COLO829 (cell line): Measurements from ENCODE around the gene MED8.
A peak's percentile ranks its signal among the peaks of the same experiment; 100 is the strongest.
"Not testable (repeated sequence)": the region's sequence is repeated elsewhere in the genome, so short reads cannot be mapped to it uniquely, and the experiment has no call there.

ENCODE experiments used
- DNase-seq: peaks from one replicate; pipeline ENCODE4 v3.0.0; 2012; ENCODE audit warnings: low spot score

The MED8 gene

DNA sequence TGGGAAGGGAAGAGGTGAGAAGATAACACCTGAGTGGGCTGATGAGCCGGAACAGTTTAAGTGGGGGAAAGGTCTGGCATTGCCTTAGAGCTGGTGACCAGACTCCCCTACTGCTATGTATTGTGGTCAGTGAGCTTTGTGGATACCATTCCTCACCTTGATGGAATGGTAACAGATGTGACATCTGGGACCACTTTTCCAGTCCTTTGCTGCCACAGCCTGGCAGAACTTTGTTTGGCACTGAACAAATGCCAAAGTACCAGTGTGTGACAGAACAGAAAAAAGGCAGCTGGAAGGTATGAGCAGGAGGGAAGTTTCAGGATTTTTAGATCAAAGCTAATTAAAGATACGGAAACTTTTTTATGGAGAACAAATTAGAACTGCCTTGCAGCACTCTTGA lies 6.2 kb downstream of the MED8 start:
- DNase-seq, result no peak

DNA sequence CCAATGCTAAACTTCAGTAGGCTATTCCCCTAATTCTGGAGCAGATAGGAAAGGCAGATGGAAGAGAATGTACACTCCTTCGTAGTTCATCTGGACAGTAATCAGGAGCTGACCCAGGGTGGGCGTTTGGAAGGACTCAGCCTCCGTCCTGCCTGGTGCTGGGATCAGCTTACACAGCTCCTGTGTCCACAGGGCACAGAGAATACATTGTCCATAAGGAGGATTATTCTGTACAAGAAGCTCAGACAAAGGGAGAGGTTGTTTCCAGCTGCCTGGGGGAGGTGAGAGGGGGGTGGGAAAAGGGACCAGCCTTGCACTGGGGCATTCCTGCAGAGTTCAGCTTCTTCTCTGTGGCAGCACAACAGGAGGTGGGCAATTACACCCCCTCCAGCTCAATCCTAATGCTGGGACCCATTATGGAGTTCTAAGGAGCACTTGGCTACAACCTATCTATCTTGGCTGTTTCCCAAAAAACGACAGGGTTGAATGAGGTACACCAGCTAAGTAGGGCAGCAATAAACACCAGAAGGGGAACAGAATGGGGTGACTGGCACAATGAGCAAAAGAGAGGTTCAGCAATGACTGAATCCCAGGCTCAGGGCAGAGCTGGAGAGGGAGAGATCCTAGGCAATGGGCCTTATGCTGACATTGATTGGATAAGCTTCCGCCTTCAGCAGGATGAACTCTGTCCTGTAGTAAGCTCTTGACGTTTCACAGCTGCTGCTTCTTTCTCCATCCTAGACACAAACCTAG lies 7.4 kb downstream of the MED8 start:
- peak; percentile 88 for DNase-seq

DNA sequence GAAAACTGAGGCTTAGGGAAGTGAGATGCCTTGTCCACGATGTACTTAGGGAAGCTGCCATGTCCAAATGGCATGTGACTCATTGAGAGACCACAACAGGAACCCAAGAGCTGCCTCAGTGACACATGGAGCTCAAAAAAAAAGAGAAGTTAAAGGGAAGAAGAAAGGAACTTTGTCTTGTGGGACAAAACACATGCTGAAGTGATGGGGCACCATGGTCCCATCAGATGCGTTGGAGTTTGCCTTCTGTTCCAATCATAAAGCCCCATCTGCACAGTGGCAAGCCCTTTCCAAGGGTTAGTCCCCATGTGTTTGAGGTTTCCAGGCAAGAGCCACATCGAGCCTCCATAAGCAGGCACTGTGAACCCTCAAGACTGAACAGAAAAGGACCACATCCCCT lies 8.0 kb downstream of the MED8 start:
- no peak for DNase-seq

DNA sequence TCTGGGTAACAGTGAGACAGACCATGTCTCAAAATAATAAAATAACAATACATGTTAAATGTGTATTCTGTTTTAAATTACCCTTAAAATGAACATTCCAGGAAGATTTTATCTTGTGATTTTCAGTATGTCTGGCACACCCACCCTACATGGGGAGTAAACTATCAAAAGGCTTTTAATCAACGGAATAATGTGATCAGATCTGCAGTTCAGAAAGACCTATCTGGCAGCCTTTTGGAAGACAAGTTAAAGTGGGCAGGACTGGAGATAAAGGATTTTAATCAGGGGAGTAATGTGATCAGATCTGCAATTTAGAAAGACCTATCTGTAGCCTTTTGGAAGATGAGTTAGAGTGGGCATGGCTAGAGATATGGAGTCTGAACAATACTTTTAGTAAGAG lies 10.1 kb downstream of the MED8 start:
- DNase-seq, result no peak

DNA sequence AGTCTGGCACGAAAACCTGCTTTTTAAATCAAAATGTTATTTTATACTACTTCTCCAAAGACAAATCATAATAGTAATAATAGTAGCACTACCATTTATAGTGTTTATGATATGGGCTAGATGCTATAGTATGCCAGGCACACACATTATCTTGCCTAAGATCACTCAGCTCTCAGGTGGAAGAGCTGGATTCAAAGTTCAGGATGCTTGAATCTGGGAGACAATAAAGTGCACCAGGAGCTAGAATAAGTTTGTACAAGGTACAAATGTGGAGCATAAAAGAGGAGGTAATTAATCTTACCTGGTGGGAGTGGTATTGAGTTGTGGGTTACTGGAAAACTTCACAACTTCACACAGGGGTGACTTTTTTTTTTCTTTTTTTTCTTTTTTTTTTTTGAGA lies 11.8 kb downstream of the MED8 start:
- no peak for DNase-seq

DNA sequence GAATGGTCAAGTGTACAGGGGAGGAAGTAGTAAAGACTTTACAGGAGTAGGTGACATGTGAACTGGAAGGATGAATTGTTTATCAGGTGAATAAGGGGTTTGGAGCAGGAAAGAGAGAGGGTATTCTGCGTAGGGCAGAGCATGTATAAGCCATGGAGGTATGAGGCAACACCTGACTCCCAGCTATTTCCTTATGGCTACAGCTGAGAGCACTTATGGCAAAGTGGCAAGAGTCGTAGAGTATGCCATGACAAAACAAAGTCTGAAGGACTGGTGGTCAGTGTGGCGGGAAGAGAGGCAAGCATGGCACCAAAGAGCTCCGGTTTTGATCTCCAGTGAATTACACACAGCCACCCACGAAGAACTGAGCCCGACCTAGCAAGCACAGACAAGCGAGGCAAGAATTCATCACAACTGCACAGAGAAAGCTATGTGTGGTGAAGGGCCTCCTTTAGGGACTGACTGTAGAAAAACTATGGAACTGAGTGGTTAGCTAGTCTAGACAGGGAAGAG lies 12.8 kb downstream of the MED8 start:
- no peak for DNase-seq

DNA sequence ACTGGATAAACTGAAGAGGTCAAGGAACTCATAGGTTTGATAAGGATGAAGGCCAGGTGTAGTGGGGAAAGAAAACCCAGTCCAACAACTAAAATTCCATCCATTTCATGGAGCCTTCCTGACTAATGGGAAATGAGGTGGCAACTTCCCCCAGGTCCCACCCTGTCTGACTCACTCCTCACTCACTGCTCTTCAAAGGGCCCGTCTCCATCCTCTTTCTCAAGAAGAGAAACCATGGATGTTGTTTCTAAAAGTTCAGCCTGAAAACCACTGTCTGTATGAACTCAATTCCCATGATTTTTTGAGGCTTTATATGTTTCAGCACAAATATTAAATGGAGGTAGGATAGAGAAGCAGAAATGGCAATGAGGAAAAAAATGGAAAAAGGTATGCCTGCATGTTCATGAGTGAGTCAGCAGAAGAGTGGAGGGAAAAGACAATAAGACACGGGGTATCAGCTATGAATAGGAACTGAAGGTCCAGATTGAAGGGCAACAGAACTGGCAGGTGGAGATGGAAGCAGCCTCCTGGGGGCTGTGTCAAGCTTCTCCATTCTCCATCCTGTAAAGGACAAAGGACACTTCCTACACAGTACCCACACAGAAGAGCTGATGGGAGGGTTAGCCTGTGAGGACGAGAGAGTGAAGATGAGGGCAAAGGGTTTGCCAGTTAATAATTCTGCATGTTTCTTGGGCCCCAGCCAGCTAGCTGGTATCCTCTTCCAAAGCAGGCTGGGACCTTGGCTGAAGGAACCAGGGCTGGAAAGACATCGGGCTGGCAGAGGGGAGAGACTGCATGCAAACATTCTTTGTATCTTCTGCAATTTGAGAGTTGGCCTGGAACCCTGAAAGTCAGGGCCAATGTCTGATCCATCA lies 16.3 kb downstream of the MED8 start:
- no peak for DNase-seq

DNA sequence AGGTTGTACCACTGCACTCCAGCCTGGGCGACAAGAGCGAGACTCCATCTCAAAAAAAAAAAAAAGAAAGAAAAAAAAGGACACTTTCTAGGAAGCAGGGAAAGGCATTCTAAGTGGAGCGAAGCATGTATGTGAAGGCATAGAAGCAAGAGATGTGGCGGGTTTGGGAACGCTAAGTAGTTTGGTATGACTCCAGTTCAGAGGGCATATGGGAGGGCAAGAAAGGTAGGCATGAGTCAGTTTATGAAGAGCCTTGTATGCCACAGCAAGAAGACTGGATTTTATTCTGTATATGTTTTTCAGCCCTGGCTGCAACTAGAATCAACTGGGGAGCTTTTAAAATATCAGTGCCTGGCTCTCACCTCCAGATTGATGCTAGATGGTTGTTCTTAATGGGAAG lies 17.4 kb downstream of the MED8 start:
- no peak for DNase-seq

DNA sequence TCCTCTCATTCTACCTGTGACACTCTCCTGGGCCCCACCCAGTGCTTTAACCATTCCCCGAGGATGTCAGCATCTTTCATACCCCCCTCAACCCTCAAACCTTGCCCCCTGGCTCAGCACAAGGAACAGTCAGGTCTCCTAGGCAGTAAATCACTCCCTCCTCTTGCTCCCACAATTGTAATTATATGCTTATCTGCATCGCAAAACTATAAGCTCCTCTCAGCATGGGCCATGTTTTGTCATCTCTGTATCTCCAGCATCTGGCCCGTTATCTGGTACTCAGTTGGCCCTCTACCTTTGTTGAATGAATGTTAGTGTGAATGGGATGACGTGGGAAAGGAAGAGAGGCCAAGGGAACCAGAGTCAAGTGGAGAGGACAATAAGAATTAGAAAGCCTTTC lies 19.0 kb downstream of the MED8 start:
- no peak for DNase-seq

DNA sequence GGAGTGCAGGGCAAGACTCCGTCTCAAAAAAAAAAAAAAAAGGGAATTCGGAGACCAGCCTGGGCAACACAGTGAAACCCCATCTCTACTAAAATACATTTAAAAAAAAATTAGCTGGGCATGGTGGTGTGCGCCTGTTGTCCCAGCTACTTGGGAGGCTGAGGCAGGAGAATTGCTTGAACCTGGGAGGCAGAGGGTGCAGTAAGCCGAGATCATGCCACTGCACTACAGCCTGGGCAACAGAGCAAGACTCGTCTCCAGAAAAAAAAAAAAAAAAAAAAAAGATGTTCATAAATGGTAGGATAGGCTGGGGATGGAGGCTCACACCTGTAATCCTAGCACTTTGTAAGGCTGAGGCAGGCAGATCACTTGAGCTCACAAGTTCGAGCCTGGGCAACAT lies 19.8 kb downstream of the MED8 start:
- DNase-seq, result not testable (repeated sequence)

DNA sequence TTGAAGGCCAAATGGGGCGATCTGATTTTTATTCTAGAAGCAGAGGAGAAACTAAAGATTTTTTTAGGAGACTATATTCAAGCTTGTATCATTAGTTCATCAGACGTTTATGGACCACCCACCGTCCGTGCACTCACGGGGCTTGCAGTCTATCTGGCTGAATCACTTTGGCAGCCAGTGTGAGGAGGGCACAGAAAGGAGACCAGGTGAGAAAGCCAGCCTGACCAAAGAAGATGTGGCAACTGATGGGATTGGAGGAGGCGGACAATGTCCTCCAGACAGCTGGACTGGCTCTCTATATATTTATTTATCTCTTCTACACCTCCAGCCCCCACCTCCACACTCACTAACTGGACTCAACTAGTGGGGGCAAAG lies 21.0 kb downstream of the MED8 start:
- DNase-seq, result no peak

DNA sequence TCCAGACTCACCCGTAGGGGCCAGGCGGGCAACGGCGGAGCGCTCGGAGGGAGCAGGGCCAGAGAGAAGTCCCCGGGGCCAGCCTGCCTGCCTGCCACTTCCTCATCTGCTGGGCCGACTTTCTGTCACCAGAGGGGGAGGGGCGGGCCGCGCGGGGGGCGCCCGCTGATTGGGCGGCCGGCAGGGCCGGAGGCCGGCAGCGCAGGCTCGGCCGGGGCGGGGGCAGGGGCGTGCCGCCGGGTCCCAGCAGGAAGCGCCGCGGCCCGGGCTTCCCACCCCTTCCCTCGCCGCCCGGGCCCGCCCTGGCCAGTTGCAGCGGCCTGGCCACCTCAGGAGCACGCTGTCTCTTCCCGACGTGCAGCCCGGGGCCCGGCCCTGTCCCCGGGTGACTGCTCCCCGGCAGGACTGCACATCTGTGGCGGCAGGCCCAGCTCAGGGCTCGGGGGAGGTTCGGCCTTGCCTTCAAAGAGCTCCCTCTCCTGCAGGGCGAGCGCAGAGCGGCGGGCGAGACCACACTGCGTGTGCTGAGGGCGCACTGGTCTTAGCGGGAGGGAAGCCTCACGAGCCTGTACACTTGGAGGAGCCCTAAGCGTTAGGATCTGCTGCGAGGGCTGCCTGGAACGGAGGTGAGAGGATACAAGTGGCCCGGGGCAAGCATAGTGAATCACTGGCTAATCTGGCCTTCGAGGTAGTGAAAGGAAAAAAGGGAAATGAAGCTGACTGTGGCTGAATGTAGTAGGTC lies 21.5 kb downstream of the MED8 start, which contains the start of gene ELOVL1:
Gene ELOVL1, minus strand, starts transcription at position 108 of the 742 bp plus-strand sequence. CDS start 2,402 bp downstream, outside the sequence.
- DNase-seq, result peak; percentile 53

DNA sequence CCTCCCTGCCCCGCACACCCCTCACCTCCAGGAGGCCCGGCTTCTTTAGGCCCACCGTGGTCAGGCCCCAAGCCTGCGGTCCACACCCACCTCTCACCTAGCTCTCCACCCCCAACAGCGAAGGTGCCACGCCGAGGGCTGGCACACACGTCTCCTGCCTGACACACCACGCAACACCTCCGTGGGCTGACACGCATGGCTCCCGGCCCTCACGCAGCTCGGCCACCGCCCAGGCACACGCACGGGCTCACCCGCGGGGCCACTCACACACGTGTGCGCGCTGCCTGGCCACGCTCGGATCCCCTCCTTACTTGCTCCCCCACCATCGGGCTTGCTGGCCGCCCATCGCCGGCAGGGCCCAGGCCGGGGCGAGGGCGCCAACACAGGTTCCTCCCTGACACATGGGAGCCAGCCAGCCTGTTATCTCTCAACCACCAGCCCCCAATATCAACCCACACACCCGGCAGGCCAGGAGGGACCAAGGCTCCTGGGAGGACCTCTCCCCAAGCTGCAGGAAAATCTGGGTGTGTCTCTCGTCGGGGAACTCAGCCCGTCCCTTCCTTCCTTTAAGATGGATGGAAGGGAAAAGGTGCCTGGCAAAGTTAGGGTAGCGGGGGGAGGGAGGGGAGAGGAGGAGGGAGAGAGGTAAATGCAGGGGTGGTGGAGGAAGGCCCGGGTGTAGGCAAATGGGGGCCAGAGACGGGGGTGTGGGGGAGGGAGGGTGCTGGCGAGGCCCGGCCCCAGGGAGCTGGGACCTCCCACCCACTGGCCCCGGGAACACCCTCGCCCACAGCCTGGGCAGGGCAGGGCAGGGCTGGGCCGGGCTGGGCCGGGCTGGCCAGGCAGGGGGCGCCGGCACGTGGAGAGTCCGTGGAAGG lies 22.3 kb downstream of the MED8 start:
- no peak for DNase-seq

DNA sequence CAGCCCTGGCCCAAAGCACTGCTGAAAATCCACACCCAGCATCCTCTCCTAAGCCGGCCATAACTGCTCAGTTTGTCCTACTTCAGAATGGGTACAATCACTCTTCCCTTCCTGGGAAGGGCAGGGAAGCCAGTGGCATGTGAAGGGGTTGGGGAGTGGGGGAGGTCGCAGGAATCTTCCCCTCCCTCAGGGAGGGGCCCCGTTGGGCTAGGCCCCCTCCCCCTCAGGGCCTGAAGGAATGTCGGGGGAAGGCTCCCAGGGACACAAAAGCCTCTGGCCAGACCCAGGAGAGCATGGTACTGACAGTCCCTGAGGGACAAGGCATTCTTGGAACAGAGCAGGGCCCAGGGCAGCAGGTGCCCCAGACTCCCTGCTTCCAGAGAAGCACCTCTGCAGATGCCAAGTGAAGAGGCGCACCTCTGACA lies 23.0 kb downstream of the MED8 start:
- no peak for DNase-seq

DNA sequence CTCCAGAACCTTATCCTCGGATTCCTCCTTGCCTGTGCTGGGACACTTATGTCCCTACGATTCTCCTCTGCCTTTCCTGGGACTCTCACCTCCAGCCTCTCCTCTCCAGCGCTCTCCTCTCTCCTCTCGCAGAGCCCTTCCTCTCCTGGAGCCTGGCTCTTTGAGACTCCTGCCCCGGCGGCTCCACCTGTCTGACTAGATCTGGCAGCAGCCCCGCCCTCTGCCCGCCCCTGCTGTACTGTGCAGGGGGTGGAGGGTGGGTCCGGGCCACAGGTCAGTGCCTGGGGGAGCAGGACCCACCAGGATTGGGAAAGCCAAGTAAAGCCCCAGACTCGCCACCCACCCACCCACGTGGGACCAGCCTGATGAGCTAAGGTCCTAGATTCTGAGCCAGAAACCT lies 23.4 kb downstream of the MED8 start:
- no peak for DNase-seq

DNA sequence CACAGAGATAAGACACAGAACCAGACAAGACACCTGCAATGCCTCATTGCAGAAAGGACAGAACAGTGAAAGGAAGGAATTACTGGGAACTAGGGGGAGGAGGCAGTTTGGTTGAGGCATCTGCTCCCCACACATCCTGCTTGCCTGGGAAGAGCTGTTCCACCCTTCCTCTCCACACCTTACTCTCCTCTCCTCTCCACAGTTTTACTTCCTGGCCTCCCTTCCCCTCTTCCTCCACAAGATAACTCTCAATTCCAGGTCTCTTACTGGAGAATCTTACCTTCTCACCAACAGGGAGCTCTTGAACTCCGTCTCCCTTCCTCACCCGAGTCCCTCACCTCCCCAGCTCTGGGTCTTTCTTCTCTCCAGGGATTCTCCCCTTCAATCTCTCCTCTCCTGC lies 23.9 kb downstream of the MED8 start:
- no peak for DNase-seq

DNA sequence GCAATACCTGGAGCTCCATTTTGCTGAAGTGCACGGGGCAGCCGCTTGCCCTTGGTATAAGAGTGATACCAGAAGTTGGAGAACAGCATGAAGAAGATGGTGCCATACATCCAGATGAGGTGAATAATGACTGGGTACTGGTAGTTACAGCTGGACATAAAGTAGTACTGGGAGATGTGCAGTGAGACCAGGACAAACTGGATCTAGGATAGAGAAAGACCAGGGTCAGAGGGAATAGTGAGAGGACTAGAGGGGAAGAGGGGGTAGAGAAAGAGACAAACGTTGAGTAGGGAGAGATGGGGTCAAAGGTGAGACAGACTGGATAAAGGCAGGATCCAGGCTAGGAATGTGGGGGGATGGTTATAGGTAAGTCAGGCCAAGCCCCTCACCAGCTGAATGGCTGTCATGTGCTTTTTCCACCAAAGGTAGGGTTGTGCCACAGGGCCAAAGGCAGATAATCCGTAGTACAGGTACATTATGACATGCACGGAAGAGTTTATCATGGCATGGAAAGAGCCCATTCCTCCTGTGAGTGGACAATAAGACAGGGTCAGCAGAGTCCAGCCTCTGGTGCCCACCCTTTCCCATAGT lies 25.6 kb downstream of the MED8 start:
- no peak for DNase-seq

DNA sequence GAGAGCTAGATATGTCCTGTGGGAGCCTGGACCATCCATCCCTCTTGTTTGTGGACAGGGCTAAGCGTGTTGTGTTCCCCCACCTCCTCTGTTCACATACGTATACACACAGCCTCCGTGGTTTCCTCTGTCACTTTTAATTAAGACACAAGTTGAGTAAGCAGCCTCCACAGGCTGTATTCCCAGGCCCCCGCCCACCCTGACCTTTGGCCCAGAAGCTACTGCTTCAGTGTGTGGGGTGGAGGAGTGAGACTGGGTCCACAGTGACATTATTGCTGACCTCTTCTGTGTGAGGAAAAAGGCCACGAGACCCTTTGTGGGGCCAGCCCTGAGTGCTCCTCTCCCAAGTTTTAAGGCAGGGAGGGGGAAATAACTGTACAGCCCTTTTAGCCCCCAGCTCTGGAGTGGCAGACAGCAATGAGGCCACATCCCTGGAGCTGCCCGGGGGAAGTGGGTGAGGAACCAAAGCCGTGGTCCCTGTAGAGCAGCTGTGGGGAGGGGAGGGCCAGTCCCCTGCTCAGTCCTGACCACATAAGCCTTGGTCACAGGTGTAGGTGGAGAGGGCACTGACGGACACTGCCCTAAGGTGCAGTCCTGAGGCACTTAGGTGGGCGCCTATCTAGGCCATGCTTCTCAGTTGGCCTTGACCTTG lies 26.2 kb downstream of the MED8 start:
- no peak for DNase-seq

DNA sequence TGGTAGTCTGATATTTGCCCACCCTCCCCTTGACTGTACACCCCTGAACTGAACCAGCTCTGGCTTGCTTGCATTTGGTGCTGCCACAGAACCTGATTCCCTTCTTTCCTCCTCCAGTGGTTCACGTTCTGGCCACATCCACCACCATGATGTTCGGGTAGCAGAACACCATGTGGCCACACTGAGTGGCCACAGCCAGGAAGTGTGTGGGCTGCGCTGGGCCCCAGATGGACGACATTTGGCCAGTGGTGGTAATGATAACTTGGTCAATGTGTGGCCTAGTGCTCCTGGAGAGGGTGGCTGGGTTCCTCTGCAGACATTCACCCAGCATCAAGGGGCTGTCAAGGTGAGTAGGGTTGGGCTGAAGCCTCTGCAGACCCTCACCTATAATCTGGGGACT lies 29.0 kb downstream of the MED8 start:
- DNase-seq, result no peak

DNA sequence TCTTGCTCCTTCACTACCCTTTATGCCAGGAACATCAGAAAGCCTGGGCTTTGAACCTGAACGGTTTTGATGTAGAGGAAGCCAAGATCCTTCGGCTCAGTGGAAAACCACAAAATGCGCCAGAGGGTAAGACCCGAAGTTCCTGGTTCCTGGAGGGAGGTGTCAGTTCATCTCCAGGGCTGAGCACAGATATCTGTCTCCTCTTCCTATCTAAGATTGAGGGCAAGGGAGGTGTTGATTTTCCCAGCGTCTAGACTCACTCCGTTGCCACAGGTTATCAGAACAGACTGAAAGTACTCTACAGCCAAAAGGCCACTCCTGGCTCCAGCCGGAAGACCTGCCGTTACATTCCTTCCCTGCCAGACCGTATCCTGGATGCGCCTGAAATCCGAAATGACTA lies 29.9 kb downstream of the MED8 start:
- DNase-seq, result no peak
